Duodenal mucosa (tissue), 2 donors: Measurements from ENCODE around the gene BCAS4.

Experiments
- H3K27ac ChIP-seq: one replicate; pipeline ENCODE4 v1.7.0; 2013; ENCODE audit warnings: low read depth, low read length
- H3K27me3 ChIP-seq, 2 donors: one replicate each; pipeline ENCODE4 v1.7.0; 2013; ENCODE audit warnings: low read length in 2 of 2, control low read depth in 1 of 2; ENCODE audit not compliant: insufficient read depth in 2 of 2, control insufficient read depth in 1 of 2
- H3K36me3 ChIP-seq, 2 donors: one replicate each; pipeline ENCODE4 v1.7.0; 2013; ENCODE audit warnings: low read length in 2 of 2, control low read depth in 1 of 2; ENCODE audit not compliant: insufficient read depth in 2 of 2, control insufficient read depth in 1 of 2
- H3K4me1 ChIP-seq, 2 donors: one replicate each; pipeline ENCODE4 v1.7.0; 2013; ENCODE audit warnings: low read length in 2 of 2, control low read depth in 1 of 2; ENCODE audit not compliant: insufficient read depth in 2 of 2, control insufficient read depth in 1 of 2
- H3K4me3 ChIP-seq, 2 donors: one replicate each; pipeline ENCODE4 v1.7.0; 2013; ENCODE audit warnings: low read length in 2 of 2, low read depth in 1 of 2
- H3K9ac ChIP-seq, 2 donors: one replicate each; pipeline ENCODE4 v1.7.0; 2013; ENCODE audit warnings: low read length in 2 of 2, low read depth in 1 of 2
- H3K9me3 ChIP-seq, 2 donors: one replicate each; pipeline ENCODE4 v1.7.0; 2013; ENCODE audit warnings: low read length in 2 of 2, control low read depth in 1 of 2; ENCODE audit not compliant: control insufficient read depth in 1 of 2

The BCAS4 gene

GRCh38 chr20:50904067-50904570 lies 109.3 kb downstream of the BCAS4 start:
- no peaks in the 10 kb centered on the region for H3K27me3 ChIP-seq
- peaks cover 3 to 5% of the 10 kb centered on the region in 2 donors for H3K4me1 ChIP-seq
- H3K4me3 ChIP-seq: no peak overlapping the region
- H3K9me3 ChIP-seq: no peaks in the 10 kb centered on the region
- H3K27ac ChIP-seq: no peak overlapping the region
- peaks cover 18 to 46% of the 10 kb centered on the region in 2 donors for H3K36me3 ChIP-seq
- no peak overlapping the region for H3K9ac ChIP-seq

DNA sequence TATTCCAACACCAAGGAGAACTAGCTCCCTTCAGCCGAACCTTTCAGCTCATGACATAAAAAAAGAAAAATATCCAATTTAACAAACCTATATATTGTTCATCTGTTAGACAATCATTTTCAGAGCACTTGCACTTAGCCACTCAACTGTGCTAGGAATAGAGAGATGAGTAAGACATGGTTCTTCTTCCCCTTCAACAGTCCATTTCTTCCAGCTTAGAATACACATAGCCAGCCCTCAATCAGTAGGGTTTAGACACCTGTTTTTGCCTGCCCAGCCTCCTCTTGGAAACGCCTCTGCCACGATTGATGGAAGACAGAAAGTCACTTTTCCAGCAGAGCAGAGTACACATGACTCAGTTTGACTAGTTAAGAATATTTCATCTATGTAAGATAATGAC lies 114.6 kb downstream of the BCAS4 start:
- H3K27ac ChIP-seq: no peak overlapping the region
- H3K27me3 ChIP-seq: no peaks in the 10 kb centered on the region
- H3K4me1 ChIP-seq: peaks cover 9 to 17% of the 10 kb centered on the region in 2 donors
- H3K9ac ChIP-seq: no peak overlapping the region
- no peaks in the 10 kb centered on the region for H3K9me3 ChIP-seq
- no peak overlapping the region for H3K4me3 ChIP-seq
- H3K36me3 ChIP-seq: peaks cover 0 to 9% of the 10 kb centered on the region in 2 donors

- Histone ChIP-seq H3K9me3 (no peaks in the 10 kb centered on the region), H3K27ac (no peak overlapping the region), H3K4me1 (peaks cover 18 to 21% of the 10 kb centered on the region in 2 donors)
Observed at GRCh38 chr20:50911030-50911429, 116.2 kb downstream of the BCAS4 start.

GRCh38 chr20:50911716-50912115 lies 116.9 kb downstream of the BCAS4 start:
- no peak overlapping the region for H3K27ac ChIP-seq
- no peak overlapping the region for H3K4me3 ChIP-seq

More at GRCh38 chr20:50911030-50911429, 116.2 kb downstream of the BCAS4 start:
- no peak overlapping the region for H3K9ac ChIP-seq
- no peaks in the 10 kb centered on the region for H3K27me3 ChIP-seq
- no peak overlapping the region for H3K4me3 ChIP-seq
- peaks cover 0 to 9% of the 10 kb centered on the region in 2 donors for H3K36me3 ChIP-seq

DNA sequence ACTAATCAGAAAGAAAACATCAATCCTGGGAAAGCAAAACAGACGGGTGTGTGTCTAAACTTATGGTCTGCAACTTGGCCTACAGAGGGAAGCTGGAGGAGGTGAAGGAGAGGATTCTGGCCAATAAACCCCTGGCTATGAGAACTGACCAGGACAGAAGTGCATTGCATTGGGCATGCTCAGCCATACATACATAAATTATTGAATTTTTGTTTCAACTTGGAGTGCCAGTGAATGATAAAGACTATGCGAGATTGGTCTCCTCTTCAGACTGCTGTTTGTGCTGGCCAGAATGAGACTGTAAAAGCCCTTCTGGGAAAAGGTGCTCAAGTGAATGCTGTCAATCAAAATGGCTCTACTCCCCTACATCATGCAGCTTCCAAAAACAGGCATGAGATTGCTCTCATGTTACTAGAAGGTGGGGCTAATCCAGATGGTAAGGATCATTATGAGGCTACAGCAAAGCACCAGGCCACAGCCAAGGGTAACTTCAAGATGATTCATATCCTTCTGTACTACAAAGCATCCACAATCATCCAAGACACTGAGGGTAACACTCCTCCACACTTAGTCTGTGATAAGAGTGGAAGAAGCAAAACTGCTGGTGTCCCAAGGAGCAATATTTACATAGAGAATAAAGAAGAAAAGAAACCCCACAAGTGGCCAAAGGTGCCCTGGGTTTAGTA lies 119.0 kb downstream of the BCAS4 start:
- no peak overlapping the region for H3K27ac ChIP-seq
- peaks cover 0 to 5% of the 10 kb centered on the region in 2 donors for H3K36me3 ChIP-seq
- H3K4me3 ChIP-seq: no peak overlapping the region
- H3K9ac ChIP-seq: no peak overlapping the region
- no peaks in the 10 kb centered on the region for H3K9me3 ChIP-seq
- H3K27me3 ChIP-seq: no peaks in the 10 kb centered on the region
- H3K4me1 ChIP-seq: peaks cover 28 to 40% of the 10 kb centered on the region in 2 donors

More at GRCh38 chr20:50911716-50912115, 116.9 kb downstream of the BCAS4 start:
- Histone ChIP-seq H3K36me3 (peaks cover 0 to 9% of the 10 kb centered on the region in 2 donors), H3K9me3 (no peaks in the 10 kb centered on the region), H3K4me1 (peaks cover 25 to 26% of the 10 kb centered on the region in 2 donors), H3K9ac (no peak overlapping the region), H3K27me3 (no peaks in the 10 kb centered on the region)

- no peak overlapping the region for H3K4me3 ChIP-seq
- H3K9ac ChIP-seq: no peak overlapping the region
- H3K9me3 ChIP-seq: no peaks in the 10 kb centered on the region
- H3K27ac ChIP-seq: no peak overlapping the region
- H3K27me3 ChIP-seq: no peaks in the 10 kb centered on the region
- peaks cover 0 to 10% of the 10 kb centered on the region in 2 donors for H3K36me3 ChIP-seq
- peaks cover 25 to 40% of the 10 kb centered on the region in 2 donors for H3K4me1 ChIP-seq
Observed at GRCh38 chr20:50915424-50915823, 120.6 kb downstream of the BCAS4 start.

- H3K4me1 ChIP-seq: peaks cover 21 to 46% of the 10 kb centered on the region in 2 donors
- peaks cover 0 to 10% of the 10 kb centered on the region in 2 donors for H3K36me3 ChIP-seq
- H3K4me3 ChIP-seq: no peak overlapping the region
- H3K9ac ChIP-seq: no peak overlapping the region
- no peak overlapping the region for H3K27ac ChIP-seq
- no peaks in the 10 kb centered on the region for H3K9me3 ChIP-seq
- H3K27me3 ChIP-seq: no peaks in the 10 kb centered on the region
Observed at GRCh38 chr20:50916257-50916656, 121.4 kb downstream of the BCAS4 start.

- Histone ChIP-seq H3K4me1 (peaks cover 14 to 50% of the 10 kb centered on the region in 2 donors), H3K27me3 (no peaks in the 10 kb centered on the region), H3K9me3 (no peaks in the 10 kb centered on the region), H3K9ac (no peak overlapping the region), H3K36me3 (peaks cover 0 to 10% of the 10 kb centered on the region in 2 donors), H3K4me3 (no peak overlapping the region), H3K27ac (no peak overlapping the region)
Observed at GRCh38 chr20:50916934-50917333, 122.1 kb downstream of the BCAS4 start.

DNA sequence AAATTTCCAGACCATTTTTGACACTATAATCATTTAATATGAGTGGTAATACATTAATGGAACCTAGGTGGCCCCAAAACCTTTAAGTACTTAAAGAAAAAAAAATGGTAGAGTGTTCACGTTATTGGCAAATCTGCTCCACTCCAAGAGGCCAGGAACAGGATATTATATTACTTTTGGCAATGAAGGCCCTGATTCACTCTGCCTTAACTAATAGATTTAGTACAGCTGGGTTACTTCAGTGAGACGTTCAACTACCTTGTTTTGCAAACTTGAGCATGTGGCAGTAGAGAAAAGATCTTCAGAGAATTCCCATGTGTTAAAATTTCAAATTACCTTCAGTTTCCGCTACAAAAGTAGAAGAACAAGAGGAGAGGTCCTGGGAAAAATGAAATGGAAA lies 123.5 kb downstream of the BCAS4 start:
- H3K27ac ChIP-seq: no peak overlapping the region
- peaks cover 0 to 12% of the 10 kb centered on the region in 2 donors for H3K36me3 ChIP-seq
- H3K4me1 ChIP-seq: peaks cover 14 to 53% of the 10 kb centered on the region in 2 donors
- H3K4me3 ChIP-seq: no peak overlapping the region
- H3K27me3 ChIP-seq: no peaks in the 10 kb centered on the region
- H3K9ac ChIP-seq: no peak overlapping the region
- H3K9me3 ChIP-seq: no peaks in the 10 kb centered on the region

- Histone ChIP-seq H3K27me3 (no peaks in the 10 kb centered on the region), H3K36me3 (peaks cover 0 to 10% of the 10 kb centered on the region in 2 donors), H3K9me3 (no peaks in the 10 kb centered on the region), H3K4me3 (no peak overlapping the region), H3K9ac (no peak overlapping the region), H3K4me1 (peaks cover 17 to 48% of the 10 kb centered on the region in 2 donors), H3K27ac (no peak overlapping the region)
Observed at GRCh38 chr20:50919567-50919966, 124.7 kb downstream of the BCAS4 start.
